Measurements from ENCODE around the gene NUP98.
"Not testable (repeated sequence)": the region's sequence is repeated elsewhere in the genome, so short reads cannot be mapped to it uniquely, and the experiment has no call there.

Gene NUP98

GRCh38 chr11:3669742-3670183 is 127.6 kb downstream of the NUP98 start:
- no peak for DNase-seq (ENCODE audit: low read depth)

- DNase-seq (ENCODE audit: low read depth): no peak
These were observed 128.2 kb downstream of the NUP98 start for GRCh38 chr11:3669128-3669527.

GRCh38 chr11:3667149-3668035 is 130.0 kb downstream of the NUP98 start:
- DNase-seq (ENCODE audit: low read depth): no peak

GRCh38 chr11:3666023-3666530 is 131.3 kb downstream of the NUP98 start:
- no peak for DNase-seq (ENCODE audit: low read depth)

GRCh38 chr11:3665336-3666022 is 131.9 kb downstream of the NUP98 start:
- DNase-seq (ENCODE audit: low read depth): no peak

GRCh38 chr11:3664032-3664630 is 133.2 kb downstream of the NUP98 start:
- DNase-seq (ENCODE audit: low read depth): no peak

GRCh38 chr11:3662856-3663255 is 134.5 kb downstream of the NUP98 start:
- DNase-seq (ENCODE audit: low read depth): no peak

- no peak for DNase-seq (ENCODE audit: low read depth)
These were observed 136.4 kb downstream of the NUP98 start for GRCh38 chr11:3660960-3661359.

- no peak for DNase-seq (ENCODE audit: low read depth)
These were observed 137.5 kb downstream of the NUP98 start for GRCh38 chr11:3659595-3660515.

GRCh38 chr11:3658252-3658651 is 139.1 kb downstream of the NUP98 start:
- no peak for DNase-seq (ENCODE audit: low read depth)

- not testable (repeated sequence) for DNase-seq (ENCODE audit: low read depth)
These were observed 140.0 kb downstream of the NUP98 start for GRCh38 chr11:3657331-3657730.

- no peak for DNase-seq (ENCODE audit: low read depth)
These were observed 141.8 kb downstream of the NUP98 start for GRCh38 chr11:3655547-3655946.

GRCh38 chr11:3652514-3652913 is 144.8 kb downstream of the NUP98 start:
- DNase-seq (ENCODE audit: low read depth): not testable (repeated sequence)

GRCh38 chr11:3649374-3649773 is 148.0 kb downstream of the NUP98 start:
- DNase-seq (ENCODE audit: low read depth): not testable (repeated sequence)

GRCh38 chr11:3648843-3649242 is 148.5 kb downstream of the NUP98 start:
- DNase-seq (ENCODE audit: low read depth): not testable (repeated sequence)

- no peak for DNase-seq (ENCODE audit: low read depth)
These were observed 151.8 kb downstream of the NUP98 start for GRCh38 chr11:3645552-3645951.

GRCh38 chr11:3644817-3645235 is 152.5 kb downstream of the NUP98 start, which contains the start of gene ART1:
Gene ART1 (plus strand): TSS chr11:3645128. CDS start chr11:3659214, 14,086 bp downstream.
- DNase-seq (ENCODE audit: low read depth): no peak

GRCh38 chr11:3643102-3643546 is 154.2 kb downstream of the NUP98 start:
- not testable (repeated sequence) for DNase-seq (ENCODE audit: low read depth)

GRCh38 chr11:3642071-3642951 is 155.0 kb downstream of the NUP98 start:
- DNase-seq (ENCODE audit: low read depth): peak; percentile 56

GRCh38 chr11:3641701-3642070 is 155.7 kb downstream of the NUP98 start, which contains the start of gene ART5:
Gene ART5 (minus strand): TSS chr11:3641992. CDS start chr11:3641862, 130 bp downstream.
- no peak for DNase-seq (ENCODE audit: low read depth)

All from T-helper 22 cell (primary cell).